Astrocyte (in vitro differentiated cells and primary cell): ENCODE data around the gene TENM4.

Experiments
- EZH2 ChIP-seq: IDR thresholded peaks from 2 replicates; pipeline ENCODE4 v1.6.1; 2012; ENCODE audit warnings: mild to moderate bottlenecking, low read length, inconsistent platforms; ENCODE audit not compliant: insufficient read depth
- TF ChIP-seq, protein P1 (sequence below): IDR thresholded peaks from 2 replicates; pipeline ENCODE4 v1.5.1; 2011; ENCODE audit warnings: low read depth, mild to moderate bottlenecking, inconsistent platforms, low read length, moderate library complexity; ENCODE audit not compliant: insufficient read depth

DNA sequence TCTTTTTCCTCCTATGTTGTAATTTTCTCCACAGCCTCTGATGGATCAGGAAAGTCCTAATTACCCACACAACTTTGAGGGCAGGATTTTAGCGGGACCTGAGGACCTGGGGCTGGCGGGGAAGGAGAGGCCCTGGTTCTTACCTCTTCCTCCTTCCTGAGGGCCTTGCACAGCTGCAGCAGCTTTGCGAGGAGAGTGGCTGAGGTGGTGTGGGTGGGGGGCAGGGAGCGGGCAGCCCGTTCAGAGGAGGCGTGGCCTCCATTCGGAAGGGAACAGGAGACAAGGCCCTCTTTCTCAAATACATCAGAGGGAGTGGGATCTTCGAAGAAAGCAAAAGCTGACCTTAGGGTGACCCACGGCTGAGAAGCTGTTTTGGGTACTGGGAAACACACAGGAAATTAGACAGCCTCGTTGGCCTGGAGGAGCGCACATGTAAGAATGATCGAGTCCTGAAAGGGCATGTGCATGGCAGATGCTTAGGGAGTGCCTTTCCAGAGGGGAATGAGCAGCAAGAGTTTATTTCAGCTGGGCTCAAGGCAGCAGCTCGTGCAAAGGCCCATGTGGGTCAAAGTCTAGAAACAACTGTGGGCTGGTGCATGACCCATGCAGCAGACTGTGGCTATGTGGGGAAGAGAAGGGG, 789.6 kb downstream of the TENM4 start:
- TF ChIP-seq, protein P1, sequence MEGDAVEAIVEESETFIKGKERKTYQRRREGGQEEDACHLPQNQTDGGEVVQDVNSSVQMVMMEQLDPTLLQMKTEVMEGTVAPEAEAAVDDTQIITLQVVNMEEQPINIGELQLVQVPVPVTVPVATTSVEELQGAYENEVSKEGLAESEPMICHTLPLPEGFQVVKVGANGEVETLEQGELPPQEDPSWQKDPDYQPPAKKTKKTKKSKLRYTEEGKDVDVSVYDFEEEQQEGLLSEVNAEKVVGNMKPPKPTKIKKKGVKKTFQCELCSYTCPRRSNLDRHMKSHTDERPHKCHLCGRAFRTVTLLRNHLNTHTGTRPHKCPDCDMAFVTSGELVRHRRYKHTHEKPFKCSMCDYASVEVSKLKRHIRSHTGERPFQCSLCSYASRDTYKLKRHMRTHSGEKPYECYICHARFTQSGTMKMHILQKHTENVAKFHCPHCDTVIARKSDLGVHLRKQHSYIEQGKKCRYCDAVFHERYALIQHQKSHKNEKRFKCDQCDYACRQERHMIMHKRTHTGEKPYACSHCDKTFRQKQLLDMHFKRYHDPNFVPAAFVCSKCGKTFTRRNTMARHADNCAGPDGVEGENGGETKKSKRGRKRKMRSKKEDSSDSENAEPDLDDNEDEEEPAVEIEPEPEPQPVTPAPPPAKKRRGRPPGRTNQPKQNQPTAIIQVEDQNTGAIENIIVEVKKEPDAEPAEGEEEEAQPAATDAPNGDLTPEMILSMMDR, result no peak
- TF ChIP-seq EZH2, result no peak
